BE2C (cell line): Measurements from ENCODE around the gene DPM1.

Experiments
- DNase-seq: peaks from one replicate; pipeline ENCODE4 v3.0.0-alpha.2; 2020
- H3K27me3 ChIP-seq: fragments of 250-450 bp; sonication (Bioruptor Pico); 2 replicates; pipeline ENCODE4 v1.5.1; 2020; ENCODE audit warnings: mild to moderate bottlenecking
- H3K36me3 ChIP-seq: fragments of 250-450 bp; sonication (Bioruptor Pico); 2 replicates; pipeline ENCODE4 v1.5.1; 2020; ENCODE audit warnings: mild to moderate bottlenecking
- H3K4me1 ChIP-seq: fragments of 250-450 bp; sonication (Bioruptor Pico); 2 replicates; pipeline ENCODE4 v1.5.1; 2020
- H3K4me3 ChIP-seq: 2 replicates; pipeline ENCODE4 v1.5.1; 2011; ENCODE audit warnings: low read depth, low read length
- H3K9me3 ChIP-seq: fragments of 250-450 bp; sonication (Bioruptor Pico); 2 replicates; pipeline ENCODE4 v1.5.1; 2020
- CTCF ChIP-seq: IDR thresholded peaks from 2 replicates; pipeline ENCODE4 v1.5.1; 2012; ENCODE audit warnings: mild to moderate bottlenecking, low read depth, low read length

DPM1 gene

GRCh38 chr20:50901301-50901700, 57.0 kb downstream of the DPM1 start:
- no peaks in the 10 kb centered on the region for H3K27me3 ChIP-seq
- H3K36me3 ChIP-seq, result peaks cover 68% of the 10 kb centered on the region
- H3K9me3 ChIP-seq, result no peaks in the 10 kb centered on the region
- no peak for TF ChIP-seq CTCF
- H3K4me3 ChIP-seq, result no peak overlapping the region
- H3K4me1 ChIP-seq, result no peaks in the 10 kb centered on the region
- DNase-seq, result no peak

- no peak for DNase-seq
- H3K9me3 ChIP-seq, result no peaks in the 10 kb centered on the region
- H3K27me3 ChIP-seq, result no peaks in the 10 kb centered on the region
- H3K36me3 ChIP-seq, result peaks cover 75% of the 10 kb centered on the region
- TF ChIP-seq CTCF, result no peak
- no peaks in the 10 kb centered on the region for H3K4me1 ChIP-seq
- H3K4me3 ChIP-seq, result no peak overlapping the region
These were observed 58.1 kb downstream of the DPM1 start for GRCh38 chr20:50900261-50900660.

GRCh38 chr20:50898475-50898874, 59.9 kb downstream of the DPM1 start:
- peaks cover 81% of the 10 kb centered on the region for H3K36me3 ChIP-seq
- no peak for TF ChIP-seq CTCF
- no peaks in the 10 kb centered on the region for H3K9me3 ChIP-seq
- no peaks in the 10 kb centered on the region for H3K27me3 ChIP-seq
- DNase-seq, result no peak
- no peak overlapping the region for H3K4me3 ChIP-seq
- H3K4me1 ChIP-seq, result no peaks in the 10 kb centered on the region

GRCh38 chr20:50895111-50895830, 63.1 kb downstream of the DPM1 start:
- Histone ChIP-seq H3K4me3 (no peak overlapping the region), H3K27me3 (no peaks in the 10 kb centered on the region), H3K4me1 (no peaks in the 10 kb centered on the region), H3K9me3 (no peaks in the 10 kb centered on the region), H3K36me3 (peaks cover 88% of the 10 kb centered on the region)
- no peak for TF ChIP-seq CTCF
- no peak for DNase-seq

GRCh38 chr20:50893620-50894019, 64.7 kb downstream of the DPM1 start:
- DNase-seq, result no peak
- H3K36me3 ChIP-seq, result peaks cover 89% of the 10 kb centered on the region
- TF ChIP-seq CTCF, result no peak
- no peak overlapping the region for H3K4me3 ChIP-seq
- H3K9me3 ChIP-seq, result no peaks in the 10 kb centered on the region
- H3K27me3 ChIP-seq, result no peaks in the 10 kb centered on the region
- no peaks in the 10 kb centered on the region for H3K4me1 ChIP-seq

- Histone ChIP-seq H3K9me3 (no peaks in the 10 kb centered on the region), H3K27me3 (no peaks in the 10 kb centered on the region), H3K4me3 (no peak overlapping the region), H3K36me3 (peaks cover 86% of the 10 kb centered on the region), H3K4me1 (no peaks in the 10 kb centered on the region)
- no peak for DNase-seq
- no peak for TF ChIP-seq CTCF
These were observed 65.9 kb downstream of the DPM1 start for GRCh38 chr20:50892394-50892793.
